Spleen (tissue), 7 donors: Measurements from ENCODE around the gene ZNF518B.

ENCODE experiments used
- POLR2A ChIP-seq, 3 donors: fragments of 450-650 bp; IDR thresholded peaks; one replicate each; pipeline ENCODE4 v1.5.1; 2017; ENCODE audit warnings: antibody characterized with exemption in 3 of 3, mild to moderate bottlenecking in 1 of 3
- POLR2AphosphoS5 ChIP-seq, 3 donors: sonication (generic); formaldehyde crosslinking; IDR thresholded peaks; one replicate each; pipeline ENCODE4 v1.5.1; 2017; ENCODE audit warnings: antibody characterized with exemption in 3 of 3
- TF ChIP-seq, protein P1 (sequence below), 11 experiments: fragments of 200-600 bp in 7 of 11; fragments of 450-650 bp in 4 of 11; sonication (generic) in 4 of 11; IDR thresholded peaks in 8 of 11; conservative IDR thresholded peaks in 3 of 11; 1 replicate in 7 of 11; 2 replicates in 4 of 11; pipeline versions ENCODE4 v1.4.0 to v1.8.0; 2016 to 2021; ENCODE audit warnings: antibody characterized with exemption in 11 of 11, inconsistent platforms in 4 of 11, mild to moderate bottlenecking in 1 of 11
- donor health status: DM: no; HTN: no; CAD: no; lungs with moderate emphysema.
- donor health status: DM: no; HTN: no; CAD: no.
- donor health status: DM: no; HTN: no; CAD: no.

DNA sequence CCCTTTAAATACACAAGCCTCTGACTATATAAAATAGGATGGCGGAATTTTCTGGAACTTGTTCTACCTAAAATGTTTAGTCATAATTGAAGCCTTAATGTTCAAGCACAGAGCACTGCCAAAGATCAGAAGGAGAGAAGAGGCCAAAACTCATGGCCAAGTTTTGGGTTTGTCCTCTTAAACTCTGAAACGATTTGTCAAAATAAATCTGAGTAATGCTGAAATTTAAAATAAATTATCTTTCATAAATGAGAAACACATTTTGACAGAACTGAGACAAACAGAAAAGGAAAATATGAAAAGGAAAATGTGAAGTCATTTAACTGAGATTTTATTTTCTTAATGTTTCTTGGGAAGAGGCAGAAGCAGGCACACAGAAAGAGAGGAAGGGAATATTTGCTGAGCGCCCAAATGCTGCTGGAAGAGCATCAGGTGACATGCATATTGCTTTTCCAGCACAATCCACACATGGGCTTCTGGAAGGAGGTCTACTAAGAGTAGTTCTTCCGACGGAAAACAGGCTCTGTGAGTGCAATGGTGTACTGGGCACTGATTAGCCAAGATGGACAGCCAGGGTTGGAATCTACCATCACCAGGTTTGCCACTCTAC, 47.4 kb upstream of the ZNF518B start:
- TF ChIP-seq POLR2AphosphoS5 (IDR thresholded peaks at IDR 0.05), result no peak
- TF ChIP-seq, protein P1, sequence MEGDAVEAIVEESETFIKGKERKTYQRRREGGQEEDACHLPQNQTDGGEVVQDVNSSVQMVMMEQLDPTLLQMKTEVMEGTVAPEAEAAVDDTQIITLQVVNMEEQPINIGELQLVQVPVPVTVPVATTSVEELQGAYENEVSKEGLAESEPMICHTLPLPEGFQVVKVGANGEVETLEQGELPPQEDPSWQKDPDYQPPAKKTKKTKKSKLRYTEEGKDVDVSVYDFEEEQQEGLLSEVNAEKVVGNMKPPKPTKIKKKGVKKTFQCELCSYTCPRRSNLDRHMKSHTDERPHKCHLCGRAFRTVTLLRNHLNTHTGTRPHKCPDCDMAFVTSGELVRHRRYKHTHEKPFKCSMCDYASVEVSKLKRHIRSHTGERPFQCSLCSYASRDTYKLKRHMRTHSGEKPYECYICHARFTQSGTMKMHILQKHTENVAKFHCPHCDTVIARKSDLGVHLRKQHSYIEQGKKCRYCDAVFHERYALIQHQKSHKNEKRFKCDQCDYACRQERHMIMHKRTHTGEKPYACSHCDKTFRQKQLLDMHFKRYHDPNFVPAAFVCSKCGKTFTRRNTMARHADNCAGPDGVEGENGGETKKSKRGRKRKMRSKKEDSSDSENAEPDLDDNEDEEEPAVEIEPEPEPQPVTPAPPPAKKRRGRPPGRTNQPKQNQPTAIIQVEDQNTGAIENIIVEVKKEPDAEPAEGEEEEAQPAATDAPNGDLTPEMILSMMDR (IDR thresholded peaks at IDR 0.05 in 8 of 11, conservative IDR thresholded peaks at IDR 0.05 in 3 of 11), result no peak
- no peak for TF ChIP-seq POLR2A (IDR thresholded peaks at IDR 0.05)
